Calu3 (cell line): Measurements from ENCODE around the gene FBXO10. TPM values are rescaled to one million over a fixed set of nuclear protein-coding genes. Genes with fewer than 3 reads are reported as not detected.

Experiments used
- BruUV-seq: library from RNA; stranded (reverse); fragments of 400-500 nt; replicated peaks from 2 replicates; lab custom pipeline; 2021; lab: Mats Ljungman, UMichigan
- CTCF ChIA-PET: fragments of 300-600 bp; sonication (Branson Sonifier 250); formaldehyde crosslinking; loops from one replicate; lab custom pipeline; 2022; ENCODE audit warnings: antibody characterized with exemption; lab: Charles Lee
- DNase-seq: peaks from one replicate; pipeline ENCODE4 v3.0.0; 2022
- H3K27ac Mint-ChIP-seq: one replicate; pipeline ENCODE4 v1.8.0; 2022; ENCODE audit warnings: mixed read lengths; ENCODE audit not compliant: unreplicated experiment
- H3K27me3 Mint-ChIP-seq: one replicate; pipeline ENCODE4 v1.8.0; 2022; ENCODE audit warnings: mixed read lengths; ENCODE audit not compliant: unreplicated experiment
- H3K36me3 Mint-ChIP-seq: one replicate; pipeline ENCODE4 v1.8.0; 2022; ENCODE audit warnings: mild to moderate bottlenecking, moderate library complexity, mixed read lengths; ENCODE audit not compliant: insufficient read depth, unreplicated experiment
- H3K4me1 Mint-ChIP-seq: one replicate; pipeline ENCODE4 v1.8.0; 2022; ENCODE audit warnings: mild to moderate bottlenecking, low read depth, mixed read lengths; ENCODE audit not compliant: unreplicated experiment
- H3K4me3 Mint-ChIP-seq: one replicate; pipeline ENCODE4 v1.8.0; 2022; ENCODE audit warnings: mild to moderate bottlenecking, low read depth, moderate library complexity, mixed read lengths; ENCODE audit not compliant: unreplicated experiment
- H3K9me3 Mint-ChIP-seq: one replicate; pipeline ENCODE4 v1.8.0; 2022; ENCODE audit warnings: low read depth, mixed read lengths; ENCODE audit not compliant: unreplicated experiment
- CTCF ChIP-seq: fragments of 200-600 bp; IDR thresholded peaks from one replicate; pipeline ENCODE4 v1.8.0; 2022; ENCODE audit warnings: antibody characterized with exemption; ENCODE audit not compliant: unreplicated experiment
- intact Hi-C: fragments of 100-400 bp; cut with micrococcal nuclease; formaldehyde crosslinking; loops from one replicate; pipeline ENCODE4 v1.10.0; 2022; ENCODE audit not compliant: unreplicated experiment
- total RNA-seq: library from RNA; stranded (reverse); gene quantifications from 2 replicates; pipeline ENCODE4 v1.2.3, GENCODE V29; 2022

Gene FBXO10
- total RNA-seq, 1 experiment from 2014 or later = 0.94 TPM

DNA sequence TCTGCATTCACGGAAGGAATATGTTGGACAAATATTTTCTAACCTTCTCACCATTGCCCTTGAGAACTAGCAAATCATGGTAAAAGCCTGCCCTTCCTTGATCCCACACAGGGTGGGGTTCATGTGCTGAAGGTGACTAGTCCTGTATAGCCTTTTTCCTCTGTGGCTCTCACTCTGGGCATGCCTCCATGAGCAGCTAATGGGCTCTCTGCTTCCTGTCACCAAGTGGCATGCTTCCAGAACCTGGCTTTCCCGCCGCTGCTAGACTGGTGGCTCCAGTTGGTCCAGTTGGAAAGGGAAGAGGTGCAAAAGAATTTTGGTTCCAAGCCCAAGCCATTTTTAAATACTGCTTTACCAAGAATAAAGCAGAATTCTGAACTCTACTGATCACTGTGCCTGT is 35.5 kb downstream of the FBXO10 start:
- no peak overlapping the region for H3K4me3 Mint-ChIP-seq
- TF ChIP-seq CTCF = no peak
- H3K9me3 Mint-ChIP-seq = no peaks in the 10 kb centered on the region
- intact Hi-C loops = no loop called here
- no peak overlapping the region for H3K27ac Mint-ChIP-seq
- H3K4me1 Mint-ChIP-seq = no peaks in the 10 kb centered on the region
- H3K27me3 Mint-ChIP-seq = no peaks in the 10 kb centered on the region
- BruUV-seq = no TSS peak
- CTCF ChIA-PET = no interaction called here
- H3K36me3 Mint-ChIP-seq = no peaks in the 10 kb centered on the region
- DNase-seq = no peak

GRCh38 chr9:37539634-37540033 is 36.5 kb downstream of the FBXO10 start:
- intact Hi-C loops = no loop called here
- H3K27me3 Mint-ChIP-seq = no peaks in the 10 kb centered on the region
- no peaks in the 10 kb centered on the region for H3K36me3 Mint-ChIP-seq
- no TSS peak for BruUV-seq
- CTCF ChIA-PET = interaction anchor here (0.6 kb wide), 1 partner anchor 87 kb away, joined by 3 read pairs; no protein-coding TSS in a partner anchor
- H3K27ac Mint-ChIP-seq = no peak overlapping the region
- DNase-seq = no peak
- no peak for TF ChIP-seq CTCF
- H3K9me3 Mint-ChIP-seq = no peaks in the 10 kb centered on the region
- no peak overlapping the region for H3K4me3 Mint-ChIP-seq
- H3K4me1 Mint-ChIP-seq = no peaks in the 10 kb centered on the region

DNA sequence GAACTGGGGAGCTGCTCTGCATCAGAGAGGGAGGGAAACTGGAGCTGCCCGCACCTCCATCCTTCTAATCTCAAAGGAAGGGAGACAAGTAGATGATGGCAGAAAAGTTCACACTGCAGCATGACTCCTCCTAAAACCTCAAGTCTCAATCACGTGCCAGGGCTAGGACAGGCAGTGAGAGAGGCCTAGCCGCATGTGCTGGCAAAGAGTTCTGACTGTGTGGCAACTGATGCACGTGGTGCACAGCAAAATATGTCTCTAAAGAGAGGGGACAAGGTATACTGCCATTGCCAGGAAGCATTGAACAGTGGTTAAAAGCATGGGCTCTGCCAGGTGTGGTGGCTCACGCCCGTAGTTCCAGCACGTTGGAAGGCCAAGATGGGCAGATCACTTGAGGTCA is 38.1 kb downstream of the FBXO10 start:
- Mint-ChIP-seq H3K4me3 (no peak overlapping the region), H3K9me3 (no peaks in the 10 kb centered on the region), H3K27ac (no peak overlapping the region), H3K4me1 (no peaks in the 10 kb centered on the region), H3K36me3 (no peaks in the 10 kb centered on the region), H3K27me3 (no peaks in the 10 kb centered on the region)
- no peak for TF ChIP-seq CTCF
- DNase-seq = no peak
- intact Hi-C loops = no loop called here
- CTCF ChIA-PET = no interaction called here
- no TSS peak for BruUV-seq

- H3K27me3 Mint-ChIP-seq = no peaks in the 10 kb centered on the region
- no peaks in the 10 kb centered on the region for H3K36me3 Mint-ChIP-seq
- H3K4me3 Mint-ChIP-seq = no peak overlapping the region
- CTCF ChIA-PET = no interaction called here
- H3K9me3 Mint-ChIP-seq = no peaks in the 10 kb centered on the region
- no peak for DNase-seq
- TF ChIP-seq CTCF = no peak
- no peaks in the 10 kb centered on the region for H3K4me1 Mint-ChIP-seq
- no TSS peak for BruUV-seq
- no peak overlapping the region for H3K27ac Mint-ChIP-seq
- intact Hi-C loops = no loop called here
Measured at GRCh38 chr9:37534901-37535300, 41.3 kb downstream of the FBXO10 start.
